Colonic mucosa (tissue), 4 donors: Measurements from ENCODE around the gene TSPY2. TPM values are rescaled to one million over a fixed set of nuclear protein-coding genes. Genes with fewer than 3 reads are reported as not detected.
"Not testable (repeated sequence)": the region's sequence is repeated elsewhere in the genome, so short reads cannot be mapped to it uniquely, and the experiment has no call there.

Experiments used
- DNase-seq: peaks from one replicate; pipeline ENCODE4 v3.0.0-alpha.2; 2020
- H3K27ac ChIP-seq: fragments of 200-600 bp; one replicate; pipeline ENCODE4 v1.8.0; 2021
- H3K27me3 ChIP-seq: fragments of 200-600 bp; one replicate; pipeline ENCODE4 v1.8.0; 2021
- H3K36me3 ChIP-seq: fragments of 200-600 bp; one replicate; pipeline ENCODE4 v1.8.0; 2021
- H3K4me1 ChIP-seq: fragments of 200-600 bp; one replicate; pipeline ENCODE4 v1.8.0; 2021; ENCODE audit warnings: mild to moderate bottlenecking
- H3K4me3 ChIP-seq: fragments of 200-600 bp; one replicate; pipeline ENCODE4 v1.8.0; 2021
- H3K9ac ChIP-seq, 2 donors: one replicate each; pipeline ENCODE4 v1.7.0; 2013; ENCODE audit warnings: control low read depth in 2 of 2, low read depth in 2 of 2, low read length in 2 of 2
- H3K9me3 ChIP-seq: fragments of 200-600 bp; one replicate; pipeline ENCODE4 v1.8.0; 2021
- intact Hi-C: fragments of 100-400 bp; cut with DNase I; formaldehyde crosslinking; loops from one replicate; pipeline ENCODE4 v1.14.1; 2022
- total RNA-seq, 2 donors: library from RNA; stranded (reverse); fragmentation: NEBNext Ultra II Directional in 1 of 2; extraction: Animal tissue kit (Norgen Biotek cat#: 25700) in 1 of 2; gene quantifications; one replicate each; pipeline ENCODE4 v1.2.1, GENCODE V29; 2021
- donor health status: healthy.
- donor health status: DM: no; HTN: no; CAD: no.
- donor health status: DM: no; HTN: no; CAD: no.

Gene TSPY2
- not detected for total RNA-seq

- intact Hi-C loops, DNase-seq, H3K4me1 ChIP-seq: not testable (repeated sequence)
These were observed at the start of gene TSPY2 for GRCh38 chrY:6245923-6246322. TSS of gene TSPY2 (plus strand) at chrY:6246223. CDS start at chrY:6246269, 46 bp downstream.

GRCh38 chrY:6209565-6209964 is 36.5 kb upstream of the TSPY2 start:
- H3K4me1 ChIP-seq, H3K27ac ChIP-seq, H3K36me3 ChIP-seq, DNase-seq, H3K9ac ChIP-seq, H3K9me3 ChIP-seq, H3K27me3 ChIP-seq, H3K4me3 ChIP-seq, intact Hi-C loops: not testable (repeated sequence)

More at GRCh38 chrY:6245923-6246322, at the start of gene TSPY2:
- H3K9me3 ChIP-seq, H3K9ac ChIP-seq, H3K4me3 ChIP-seq, H3K27ac ChIP-seq, H3K27me3 ChIP-seq, H3K36me3 ChIP-seq: not testable (repeated sequence)

GRCh38 chrY:6217045-6217444 is 29.0 kb upstream of the TSPY2 start:
- intact Hi-C loops, DNase-seq, H3K9me3 ChIP-seq, H3K4me1 ChIP-seq, H3K27ac ChIP-seq, H3K27me3 ChIP-seq, H3K9ac ChIP-seq, H3K4me3 ChIP-seq, H3K36me3 ChIP-seq: not testable (repeated sequence)

- DNase-seq, H3K9me3 ChIP-seq, H3K27me3 ChIP-seq, H3K36me3 ChIP-seq, H3K27ac ChIP-seq, intact Hi-C loops, H3K4me3 ChIP-seq, H3K9ac ChIP-seq, H3K4me1 ChIP-seq: not testable (repeated sequence)
These were observed 23.8 kb downstream of the TSPY2 start for GRCh38 chrY:6269839-6270238.
